GM21529 (cell line): ENCODE measurements around the gene CTRB2.

Experiments used
- ATAC-seq: cut with Tn5 transposase; IDR thresholded peaks from one replicate; pipeline ENCODE4 v1.9.1; 2021; ENCODE audit not compliant: unreplicated experiment

The CTRB2 gene

GRCh38 chr16:75206749-75207451, at the start of gene CTRB2:
Gene CTRB2 (minus strand): TSS chr16:75207161. CDS start chr16:75207141, 20 bp downstream.
- ATAC-seq, result peak; percentile 48

GRCh38 chr16:75256059-75256571, 49.2 kb upstream of the CTRB2 start:
- no peak for ATAC-seq

GRCh38 chr16:75254359-75254837, 47.4 kb upstream of the CTRB2 start:
- no peak for ATAC-seq

GRCh38 chr16:75252946-75253911, 46.3 kb upstream of the CTRB2 start:
- ATAC-seq, result no peak

- no peak for ATAC-seq
Observed at GRCh38 chr16:75252049-75252864, 45.3 kb upstream of the CTRB2 start.

- peak; percentile 71 for ATAC-seq
Observed at GRCh38 chr16:75251280-75252048, 44.5 kb upstream of the CTRB2 start, which contains the start of gene BCAR1. Gene BCAR1 (minus strand): TSS chr16:75251624. CDS start chr16:75251482, 142 bp downstream.

- ATAC-seq, result peak; percentile 37
Observed at GRCh38 chr16:75250809-75251279, 43.9 kb upstream of the CTRB2 start.

GRCh38 chr16:75250089-75250808, 43.3 kb upstream of the CTRB2 start:
- no peak for ATAC-seq

- no peak for ATAC-seq
Observed at GRCh38 chr16:75249441-75249840, 42.5 kb upstream of the CTRB2 start.

- no peak for ATAC-seq
Observed at GRCh38 chr16:75248536-75249380, 41.8 kb upstream of the CTRB2 start.

- no peak for ATAC-seq
Observed at GRCh38 chr16:75248142-75248535, 41.2 kb upstream of the CTRB2 start.

GRCh38 chr16:75247249-75247648, 40.3 kb upstream of the CTRB2 start:
- ATAC-seq, result no peak

- no peak for ATAC-seq
Observed at GRCh38 chr16:75246504-75247205, 39.7 kb upstream of the CTRB2 start.

GRCh38 chr16:75244844-75245758, 38.1 kb upstream of the CTRB2 start:
- ATAC-seq, result no peak

GRCh38 chr16:75244225-75244809, 37.4 kb upstream of the CTRB2 start:
- no peak for ATAC-seq

- ATAC-seq, result no peak
Observed at GRCh38 chr16:75243667-75244224, 36.8 kb upstream of the CTRB2 start.
